IMR-90 (cell line): ENCODE measurements around the gene ELMO1. TPM values are rescaled to one million over a fixed set of nuclear protein-coding genes. Genes with fewer than 3 reads are reported as not detected.

Source experiments
- ATAC-seq: fragments of 200-7000 bp; cut with Tn5 transposase; 2 replicates; pipeline ENCODE4 v1.9.1; 2020; ENCODE audit warnings: low read depth, mild to moderate bottlenecking, moderate library complexity
- BruUV-seq: library from RNA; stranded (reverse); fragments of 400-500 nt; replicated peaks from 2 replicates; lab custom pipeline; 2021; lab: Mats Ljungman, UMichigan
- CTCF ChIA-PET: fragments of 300-600 bp; formaldehyde crosslinking; extraction: SDS; loops from one replicate; lab custom pipeline; 2021; ENCODE audit warnings: antibody characterized with exemption; lab: Yijun Ruan, JAX
- POLR2A ChIA-PET: fragments of 300-600 bp; sonication (Branson Sonifier 250); formaldehyde crosslinking; loops from one replicate; lab custom pipeline; 2022; ENCODE audit warnings: antibody characterized with exemption; ENCODE audit not compliant: unreplicated experiment; lab: Charles Lee
- DNase-seq: peaks from one replicate; pipeline ENCODE4 v3.0.0; 2013
- H2AFZ ChIP-seq: replicated peaks from 2 replicates; pipeline ENCODE3; 2013; ENCODE audit warnings: low read length, mild to moderate bottlenecking; ENCODE audit not compliant: poor library complexity
- H2AK5ac ChIP-seq: 2 replicates; pipeline ENCODE4 v1.6.1; 2013; ENCODE audit warnings: low read depth, low read length, inconsistent platforms
- H2AK9ac ChIP-seq: replicated peaks from 2 replicates; pipeline ENCODE3; 2013; ENCODE audit warnings: mild to moderate bottlenecking, low read depth, low read length, moderate library complexity; ENCODE audit not compliant: poor library complexity
- H2BK120ac ChIP-seq: 2 replicates; pipeline ENCODE4 v1.6.1; 2013; ENCODE audit warnings: low read depth, low read length, inconsistent platforms
- H2BK15ac ChIP-seq: 3 replicates; pipeline ENCODE4 v1.6.1; 2013; ENCODE audit warnings: low read depth, low read length, inconsistent platforms
- H2BK20ac ChIP-seq: 2 replicates; pipeline ENCODE4 v1.6.1; 2013; ENCODE audit warnings: low read depth, mild to moderate bottlenecking, inconsistent platforms, low read length, moderate library complexity
- H2BK5ac ChIP-seq: 2 replicates; pipeline ENCODE4 v1.6.1; 2013; ENCODE audit warnings: mild to moderate bottlenecking, low read depth, low read length, inconsistent platforms; ENCODE audit not compliant: poor library complexity, severe bottlenecking
- H3K14ac ChIP-seq: replicated peaks from 2 replicates; pipeline ENCODE4 v1.6.1; 2013; ENCODE audit warnings: low read depth, low read length, inconsistent platforms
- H3K18ac ChIP-seq: 2 replicates; pipeline ENCODE4 v1.6.1; 2013; ENCODE audit warnings: low read depth, low read length, control low read depth
- H3K23ac ChIP-seq: 2 replicates; pipeline ENCODE4 v1.6.1; 2013; ENCODE audit warnings: low read depth, low read length, inconsistent platforms
- H3K27ac ChIP-seq: 2 replicates; pipeline ENCODE4 v1.5.1; 2013; ENCODE audit warnings: mild to moderate bottlenecking, control low read depth, low read length; ENCODE audit not compliant: insufficient read depth
- H3K27me3 ChIP-seq: 2 replicates; pipeline ENCODE4 v1.6.1; 2013; ENCODE audit warnings: low read length; ENCODE audit not compliant: control insufficient read depth, insufficient read depth
- H3K36me3 ChIP-seq: 2 replicates; pipeline ENCODE4 v1.6.1; 2013; ENCODE audit warnings: low read length, mixed read lengths; ENCODE audit not compliant: control insufficient read depth, insufficient read depth
- H3K4ac ChIP-seq: 2 replicates; pipeline ENCODE4 v1.6.1; 2013; ENCODE audit warnings: low read depth, low read length, inconsistent platforms
- H3K4me1 ChIP-seq: 2 replicates; pipeline ENCODE4 v1.6.1; 2013; ENCODE audit warnings: low read length, mixed read lengths; ENCODE audit not compliant: control insufficient read depth, insufficient read depth
- H3K4me2 ChIP-seq: 2 replicates; pipeline ENCODE4 v1.6.1; 2013; ENCODE audit warnings: low read depth, mild to moderate bottlenecking, control low read depth, low read length, moderate library complexity
- H3K4me3 ChIP-seq: 2 replicates; pipeline ENCODE4 v1.5.1; 2013; ENCODE audit warnings: low read depth, mild to moderate bottlenecking, control low read depth, low read length, moderate library complexity; ENCODE audit not compliant: insufficient read depth
- H3K56ac ChIP-seq: 2 replicates; pipeline ENCODE4 v1.6.1; 2013; ENCODE audit warnings: low read length, inconsistent platforms; ENCODE audit not compliant: insufficient read depth; ENCODE audit errors: extremely low read depth
- H3K79me1 ChIP-seq, 2 experiments: 2 replicates each; pipeline ENCODE4 v1.6.1; 2013; ENCODE audit warnings: low read length in 2 of 2, inconsistent platforms in 1 of 2, low read depth in 1 of 2
- H3K9ac ChIP-seq: 2 replicates; pipeline ENCODE4 v1.6.1; 2013; ENCODE audit warnings: low read depth, low read length, control low read depth
- H3K9me1 ChIP-seq: 2 replicates; pipeline ENCODE4 v1.6.1; 2013; ENCODE audit warnings: low read length, inconsistent platforms; ENCODE audit not compliant: insufficient read depth
- H3K9me3 ChIP-seq: 2 replicates; pipeline ENCODE4 v1.6.1; 2013; ENCODE audit warnings: low read length; ENCODE audit not compliant: control insufficient read depth, insufficient read depth
- H4K20me1 ChIP-seq: 2 replicates; pipeline ENCODE4 v1.6.1; 2013; ENCODE audit warnings: low read length, inconsistent platforms; ENCODE audit not compliant: insufficient read depth
- H4K5ac ChIP-seq: 2 replicates; pipeline ENCODE4 v1.6.1; 2013; ENCODE audit warnings: mild to moderate bottlenecking, low read depth, low read length, control low read depth
- H4K8ac ChIP-seq, 2 experiments: 2 replicates each; pipeline ENCODE4 v1.6.1; 2013; ENCODE audit warnings: low read depth in 2 of 2, low read length in 2 of 2, control low read depth in 1 of 2, inconsistent platforms in 1 of 2
- H4K91ac ChIP-seq: 2 replicates; pipeline ENCODE4 v1.6.1; 2013; ENCODE audit warnings: low read depth, low read length, inconsistent platforms; ENCODE audit not compliant: insufficient read depth
- CTCF ChIP-seq: conservative IDR thresholded peaks from 2 replicates; pipeline ENCODE4 v1.5.1; 2012; ENCODE audit warnings: mild to moderate bottlenecking, low read depth, low read length, improper control_type of control experiment
- ELK1 ChIP-seq: fragments of 150-350 bp; IDR thresholded peaks from 2 replicates; pipeline ENCODE4 v1.6.1; 2016; ENCODE audit warnings: low read depth, mild to moderate bottlenecking, low read length, moderate library complexity, borderline replicate concordance
- MAZ ChIP-seq: IDR thresholded peaks from 2 replicates; pipeline ENCODE4 v1.6.1; 2012; ENCODE audit warnings: low read depth, mild to moderate bottlenecking, low read length, improper control_type of control experiment, moderate library complexity, borderline replicate concordance
- RCOR1 ChIP-seq: IDR thresholded peaks from 2 replicates; pipeline ENCODE4 v1.6.1; 2012; ENCODE audit warnings: mild to moderate bottlenecking, low read length, improper control_type of control experiment; ENCODE audit not compliant: insufficient replicate concordance
- RFX5 ChIP-seq: IDR thresholded peaks from 2 replicates; pipeline ENCODE4 v1.8.0; 2012; ENCODE audit warnings: low read depth, mild to moderate bottlenecking, low read length, moderate library complexity
- WGBS, 2 experiments: methylation state at CpG; one replicate each; pipeline versions ENCODE4 v1.1.5 to v1.1.7; 2013; ENCODE audit warnings: missing lambda C conversion rate in 2 of 2; ENCODE audit not compliant: insufficient read length in 1 of 2; ENCODE audit errors: extremely low coverage in 2 of 2; 5-methylcytosine and 5-hydroxymethylcytosine counted together
- dilution Hi-C: fragments of 300-500 bp; cut with HindIII; formaldehyde crosslinking; loops from one replicate; pipeline ENCODE4 v1.14.3; 2018; ENCODE audit warnings: low sequenced_read_pairs; ENCODE audit not compliant: unreplicated experiment
- in situ Hi-C: fragments of 300-500 bp; cut with MboI; formaldehyde crosslinking; loops from 3 replicates; pipeline ENCODE4 v1.14.3; 2019; ENCODE audit warnings: low sequenced_read_pairs, inconsistent platforms, mixed read lengths
- intact Hi-C: fragments of 100-400 bp; cut with micrococcal nuclease; formaldehyde crosslinking; loops from 2 replicates; pipeline ENCODE4 v1.10.0; 2022
- polyA plus RNA-seq, 3 experiments: library from polyadenylated mRNA; depleted of rRNA; stranded (reverse); fragments of >200 nt; gene quantifications; 2 replicates each; pipeline ENCODE4 v1.2.3, GENCODE V29; 2012; ENCODE audit warnings: low replicate concordance in 1 of 3
- total RNA-seq: library from RNA; depleted of rRNA; stranded (reverse); fragments of >200 nt; gene quantifications from 2 replicates; pipeline ENCODE4 v1.2.3, GENCODE V29; 2012

The ELMO1 gene
- total and polyA plus RNA-seq, 2 of the 4 experiments (the other 2 are of a cell fraction), result 0.03 TPM; not detected in 1

- Histone ChIP-seq H3K4me1 (no peaks in the 10 kb centered on the region), H3K27ac (no peak overlapping the region), H3K23ac (no peak overlapping the region), H3K56ac (no peak overlapping the region), H2BK20ac (no peak overlapping the region), H4K20me1 (no peaks in the 10 kb centered on the region), H2BK15ac (no peak overlapping the region), H3K27me3 (no peaks in the 10 kb centered on the region), H3K4me2 (no peak overlapping the region), H3K9me1 (no peaks in the 10 kb centered on the region), H3K36me3 (no peaks in the 10 kb centered on the region), H3K4me3 (no peak overlapping the region), H4K91ac (no peak overlapping the region), H3K9ac (no peak overlapping the region), H2AFZ (no peak overlapping the region), H2BK5ac (no peak overlapping the region), H3K9me3 (no peaks in the 10 kb centered on the region), H3K18ac (no peak overlapping the region), H2AK5ac (no peak overlapping the region), H3K79me1 (no peaks in the 10 kb centered on the region), H4K5ac (no peak overlapping the region), H4K8ac (no peak overlapping the region), H3K14ac (no peak overlapping the region), H2AK9ac (no peak overlapping the region), H2BK120ac (no peak overlapping the region), H3K4ac (no peak overlapping the region)
- POLR2A ChIA-PET, result no interaction called here
- no peak for DNase-seq
- no TSS peak for BruUV-seq
- CTCF ChIA-PET, result no interaction called here
- ATAC-seq, result no peak
- no peak for TF ChIP-seq RFX5
- TF ChIP-seq CTCF, result no peak
- no peak for TF ChIP-seq RCOR1
- no peak for TF ChIP-seq ELK1
- no peak for TF ChIP-seq MAZ
- no CpG with 5 or more reads among the region's 1 CpG for WGBS, 2 experiments
- intact Hi-C loops, result no loop called here
- dilution Hi-C loops, result no loop called here
- in situ Hi-C loops, result no loop called here
Observed at GRCh38 chr7:37249240-37249639, 199.4 kb downstream of the ELMO1 start.
